ENCODE data around the gene OXTR.
"Not testable (repeated sequence)": the region's sequence is repeated elsewhere in the genome, so short reads cannot be mapped to it uniquely, and the experiment has no call there.

Gene OXTR

DNA sequence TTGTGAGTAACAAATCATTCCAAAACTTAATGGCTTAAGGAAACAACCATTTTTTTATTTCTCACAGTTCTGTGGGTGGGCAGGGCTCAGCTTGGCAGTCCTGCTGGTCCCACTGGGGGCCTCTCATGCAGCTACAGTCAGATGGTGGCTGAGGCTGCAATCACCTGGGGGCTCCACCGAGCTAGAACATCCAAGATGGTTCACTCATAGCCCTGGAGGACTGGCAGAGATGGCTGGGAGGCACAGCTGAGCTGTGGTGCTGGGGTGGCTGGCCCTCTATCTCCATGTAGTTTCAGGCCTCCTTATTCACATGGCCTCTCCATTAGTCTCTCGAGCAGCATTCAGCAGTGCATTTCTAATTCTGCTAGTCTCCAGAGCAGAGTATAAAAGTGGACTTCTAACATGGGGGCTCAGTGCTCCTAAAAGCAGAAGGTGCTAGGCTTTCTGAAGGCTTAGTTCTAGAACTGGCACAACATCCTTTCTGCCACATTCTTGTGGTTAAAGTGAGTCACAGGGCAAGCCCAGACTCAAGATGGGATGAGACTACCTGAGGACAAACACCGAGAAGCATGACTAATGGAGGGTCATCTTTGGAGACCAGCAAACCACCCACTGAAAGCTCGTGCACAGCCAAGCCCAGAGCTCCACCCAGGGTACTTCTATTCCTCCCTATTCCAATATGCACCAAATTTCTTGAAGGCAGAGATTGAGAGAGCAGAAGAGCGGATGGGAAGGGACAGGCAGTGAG is 29.5 kb downstream of the OXTR start:
- no peak for DNase-seq

DNA sequence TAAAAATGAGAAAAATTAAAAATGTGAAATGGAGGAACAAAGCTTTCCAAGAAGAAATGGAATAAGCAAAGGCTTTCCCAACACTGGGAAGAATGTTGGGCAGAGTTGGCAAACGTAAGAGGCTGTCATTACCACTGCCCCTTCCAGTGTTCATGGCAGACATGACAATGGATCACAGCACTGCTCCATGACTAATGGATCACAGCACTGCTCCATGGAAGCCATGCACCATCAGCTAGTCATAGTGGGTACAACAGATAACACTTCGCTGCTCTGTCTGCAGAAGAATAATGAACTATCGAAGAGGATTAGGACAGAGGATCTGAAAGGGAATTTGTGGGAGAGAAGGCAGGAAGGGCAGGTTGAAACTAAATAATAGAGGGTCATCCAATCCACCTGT is 30.8 kb downstream of the OXTR start:
- DNase-seq, result no peak

DNA sequence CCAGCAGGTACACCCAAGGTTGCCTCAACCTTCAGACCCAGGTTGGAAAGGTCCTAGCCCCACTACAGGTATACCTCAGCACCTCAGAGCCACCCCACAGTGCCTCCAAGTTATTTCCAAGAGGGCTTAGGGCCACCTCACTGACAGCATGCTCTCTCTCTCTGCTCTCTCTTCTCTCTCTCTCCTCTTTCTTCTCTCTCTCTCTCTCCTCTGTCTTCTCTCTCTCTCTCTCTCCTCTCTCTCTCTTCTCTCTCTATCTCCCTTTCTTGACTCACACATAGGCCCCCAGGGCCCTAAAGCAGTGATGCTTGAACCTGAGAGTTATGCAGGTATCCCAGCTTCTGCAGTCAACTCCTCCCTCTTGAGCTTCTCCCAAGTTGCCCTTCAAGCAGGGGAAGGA is 31.6 kb downstream of the OXTR start:
- no peak for DNase-seq

DNA sequence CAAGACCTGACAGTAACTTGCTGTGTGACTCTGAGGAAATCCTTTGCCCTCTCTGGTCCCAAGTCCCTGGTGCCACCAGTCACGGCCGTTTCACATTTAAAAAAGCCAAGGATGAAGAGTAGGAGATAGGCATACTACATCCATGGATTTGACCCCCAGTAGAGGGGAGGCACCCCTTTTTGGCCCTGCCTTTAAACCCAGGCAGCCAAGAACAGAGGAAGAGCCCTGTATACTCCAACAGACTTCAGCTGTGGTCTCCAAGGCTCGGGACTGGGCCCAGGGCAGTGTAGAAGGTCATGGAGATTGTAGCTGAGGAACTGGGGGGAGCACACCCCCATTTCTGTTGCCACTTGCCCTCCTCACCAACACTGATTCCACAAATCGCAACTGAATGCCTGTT is 32.1 kb downstream of the OXTR start:
- DNase-seq, result no peak

DNA sequence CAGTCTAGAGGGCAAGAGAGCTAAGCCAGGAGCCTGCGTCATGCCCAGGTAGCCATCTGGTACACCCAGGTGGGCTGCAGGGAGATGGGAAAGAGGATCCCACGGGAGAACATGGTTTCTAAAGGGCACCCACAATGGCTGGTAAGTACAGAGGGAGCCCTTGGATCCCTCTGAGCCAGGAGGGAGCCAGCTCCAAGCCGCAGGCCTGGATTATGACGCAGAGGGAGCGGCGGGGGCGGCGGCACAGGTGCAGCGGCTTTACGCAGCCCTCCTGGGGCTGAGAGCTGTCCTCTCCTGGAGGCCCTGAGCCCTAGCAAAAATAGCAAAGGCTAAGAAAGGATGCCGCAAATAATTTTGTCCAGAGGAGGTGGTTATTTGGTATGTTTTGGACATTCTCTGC is 33.0 kb downstream of the OXTR start:
- no peak for DNase-seq

DNA sequence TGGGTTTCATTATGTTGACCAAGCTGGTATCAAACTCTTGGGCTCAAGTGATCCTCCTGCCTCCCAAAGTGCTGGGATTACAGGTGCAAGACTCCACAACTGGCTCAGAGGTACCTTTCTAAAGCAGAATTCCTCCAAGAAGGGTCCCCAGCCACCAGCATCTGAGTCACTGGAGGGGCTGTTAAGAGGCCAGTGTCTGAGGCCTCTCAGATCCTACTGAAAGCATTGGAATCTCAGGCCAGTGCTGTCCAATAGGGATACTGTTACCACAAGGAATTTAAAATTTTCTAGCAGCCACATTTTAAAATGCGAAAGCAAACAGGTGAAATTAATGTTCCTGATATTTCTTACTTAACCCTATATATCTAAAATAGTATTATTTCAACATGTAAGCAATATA is 34.5 kb downstream of the OXTR start:
- DNase-seq, result no peak

DNA sequence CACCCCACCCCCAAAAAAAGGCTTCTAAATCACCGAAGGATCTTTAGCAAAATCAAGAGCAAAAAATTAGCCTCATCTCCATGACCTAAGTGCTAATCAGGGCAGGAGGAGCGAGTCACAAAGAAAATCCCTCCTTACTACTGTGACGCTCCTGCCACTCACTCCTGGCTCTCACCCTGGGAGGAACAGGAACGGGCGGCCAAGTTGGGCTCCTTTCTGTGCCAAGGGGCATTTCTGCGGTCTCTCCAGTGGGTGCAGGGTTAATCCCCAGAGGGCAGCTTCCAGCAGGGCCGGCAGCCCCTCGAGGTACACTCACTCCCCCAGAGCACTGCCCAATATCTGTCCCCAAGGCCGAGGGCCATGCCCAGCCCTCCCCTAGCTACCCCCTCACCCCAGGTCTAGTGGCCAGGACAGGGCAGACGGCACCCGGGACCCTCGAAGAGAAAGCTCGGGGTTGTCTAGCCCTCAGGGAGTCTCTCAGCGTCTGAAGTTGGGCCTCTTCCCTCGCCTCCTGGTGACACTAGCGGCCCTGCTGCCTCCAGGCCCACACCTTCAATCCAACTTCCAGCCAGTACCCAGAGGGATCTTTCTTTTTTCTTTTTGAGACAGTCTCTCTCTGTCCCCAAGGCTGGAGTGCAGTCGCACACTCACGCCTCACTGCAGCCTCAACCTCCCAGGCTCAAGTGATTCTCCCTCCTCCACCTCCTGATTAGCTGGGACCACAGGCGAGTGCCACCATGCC is 35.1 kb downstream of the OXTR start:
- no peak for DNase-seq

DNA sequence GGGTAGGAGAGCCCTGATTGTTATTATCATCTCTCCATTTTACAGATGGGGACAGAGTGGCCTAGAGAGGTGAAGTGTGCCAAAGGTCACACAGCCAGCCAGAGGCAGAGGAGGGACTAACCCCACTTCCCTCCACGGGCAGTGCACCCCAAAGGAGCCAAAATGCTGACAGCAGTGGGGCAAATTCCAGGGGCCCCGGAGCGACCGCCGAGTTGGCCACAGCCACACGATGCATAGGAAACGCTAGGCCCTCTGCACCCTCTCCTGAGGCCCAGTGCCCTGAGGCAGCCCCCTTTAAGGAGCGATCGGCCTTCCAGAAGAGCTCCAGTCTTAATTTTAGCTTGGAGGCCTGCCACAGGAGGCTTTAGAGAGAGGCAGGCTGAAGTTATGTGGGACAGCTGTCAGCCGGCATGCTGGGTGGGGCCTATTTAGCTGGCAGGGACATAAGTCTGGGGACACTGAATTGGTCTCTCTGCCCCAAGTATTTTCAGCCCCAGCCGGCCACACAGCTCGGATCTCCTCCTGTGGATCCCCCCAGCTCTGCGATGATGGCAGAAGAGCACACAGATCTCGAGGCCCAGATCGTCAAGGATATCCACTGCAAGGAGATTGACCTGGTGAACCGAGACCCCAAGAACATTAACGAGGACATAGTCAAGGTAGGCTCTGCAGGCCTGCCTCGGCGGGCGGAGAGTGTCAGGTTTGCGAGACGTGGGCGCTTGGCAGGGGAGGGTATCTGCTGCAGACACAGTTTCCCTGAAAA is 35.9 kb downstream of the OXTR start, which contains the start of gene CAV3:
TSS of gene CAV3 (plus strand) at position 471 of the 763 bp plus-strand sequence. CDS start at position 546, 75 bp downstream.
- no peak for DNase-seq

DNA sequence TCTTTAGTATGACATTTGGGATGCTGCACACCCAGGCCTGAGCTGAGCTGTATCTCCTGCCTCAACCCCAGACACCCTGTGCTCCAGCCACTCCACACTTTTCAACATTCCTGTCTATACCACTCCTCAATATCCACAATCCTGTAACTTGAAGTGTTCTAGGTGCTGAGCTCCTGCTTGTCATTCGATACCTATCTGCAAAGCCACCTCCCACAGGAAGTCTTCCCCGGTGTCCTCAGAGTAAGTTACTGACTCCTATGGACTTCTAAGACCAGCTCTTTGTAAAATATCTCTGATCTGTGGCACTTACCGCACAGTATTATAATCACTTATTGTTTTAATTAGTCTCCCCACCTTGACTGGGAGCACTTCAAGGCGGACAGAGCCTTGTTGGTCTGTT is 37.0 kb downstream of the OXTR start:
- DNase-seq, result no peak

DNA sequence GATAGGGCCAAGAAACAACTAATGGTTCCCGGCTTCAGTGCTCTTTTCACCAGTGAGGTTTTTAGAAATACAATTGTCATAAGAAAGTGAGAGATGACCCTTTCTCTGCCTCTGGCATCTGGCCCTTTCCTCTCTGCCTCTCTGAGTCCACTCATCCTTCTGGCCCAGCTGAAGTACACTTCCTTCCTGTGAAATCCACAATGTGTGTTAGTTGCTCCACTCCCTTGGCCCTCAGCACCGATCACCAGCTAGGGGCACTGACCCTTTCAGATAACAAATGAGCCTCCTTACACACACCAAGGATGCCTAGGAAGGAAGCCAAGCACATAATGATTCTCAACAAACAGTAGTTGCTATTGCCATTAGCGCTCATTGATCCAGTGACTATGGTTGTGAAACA is 38.8 kb downstream of the OXTR start:
- DNase-seq, result no peak

DNA sequence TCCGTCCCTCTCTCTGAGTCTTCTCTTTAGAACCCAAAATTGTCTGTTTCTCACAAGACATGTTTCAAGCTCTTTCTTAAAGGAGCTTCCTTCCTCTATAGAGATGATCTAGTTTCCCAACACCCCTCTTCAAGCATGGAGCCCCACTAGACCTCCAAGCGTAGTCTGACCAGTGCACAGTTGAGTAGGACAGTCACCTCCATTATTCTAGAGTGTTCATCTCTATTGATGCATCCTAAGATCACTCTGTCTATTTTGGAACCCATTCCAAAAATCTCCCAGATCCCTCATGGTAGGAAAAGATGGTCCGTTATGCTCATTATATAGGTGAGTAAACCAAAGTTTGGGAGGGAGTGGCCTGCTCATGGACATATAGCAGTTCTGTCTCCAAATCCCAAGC is 39.9 kb downstream of the OXTR start:
- DNase-seq, result no peak

DNA sequence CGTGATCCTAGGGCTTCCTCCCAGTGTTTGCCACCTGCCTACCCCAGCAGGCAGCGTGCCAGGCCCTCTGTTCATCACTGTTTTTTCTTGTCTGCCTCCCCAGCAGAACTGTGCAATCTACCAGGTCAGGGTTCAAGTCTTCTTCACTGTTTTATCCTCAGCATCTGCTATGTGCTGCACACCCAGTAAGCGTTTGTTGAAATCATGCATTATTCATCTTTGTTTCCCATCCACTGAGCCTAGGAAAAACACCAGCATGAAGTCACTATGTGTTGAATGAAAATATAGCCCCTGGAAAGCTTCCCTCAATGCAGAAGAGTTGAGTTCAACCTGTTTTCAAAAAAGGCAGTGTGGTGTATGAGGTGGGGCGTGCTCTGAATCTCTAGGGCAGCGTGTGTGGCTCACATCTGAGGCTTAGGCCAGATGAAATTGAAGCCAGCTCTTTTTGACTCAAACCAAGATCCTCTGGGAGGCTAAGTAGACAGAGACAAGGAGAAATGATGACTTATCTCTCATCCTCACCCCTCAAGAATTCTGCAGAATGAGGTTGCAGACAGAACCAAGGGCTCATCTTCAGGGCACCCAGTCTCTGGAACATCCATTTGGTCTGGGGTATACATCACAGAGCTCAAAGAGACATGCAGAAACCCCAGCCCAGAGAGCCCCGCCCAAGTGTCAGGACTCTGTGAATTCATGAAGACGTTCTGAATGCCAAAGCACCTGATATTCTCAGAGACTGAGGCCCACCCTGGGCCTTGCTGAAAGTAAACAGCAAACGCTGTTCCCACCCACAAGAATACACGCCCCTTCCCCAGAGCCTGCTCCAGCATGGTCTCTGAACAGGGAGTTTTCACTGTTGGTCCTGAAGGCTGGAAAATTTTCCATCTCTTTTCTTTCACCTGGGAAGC is 41.6 kb downstream of the OXTR start:
- DNase-seq, result no peak

DNA sequence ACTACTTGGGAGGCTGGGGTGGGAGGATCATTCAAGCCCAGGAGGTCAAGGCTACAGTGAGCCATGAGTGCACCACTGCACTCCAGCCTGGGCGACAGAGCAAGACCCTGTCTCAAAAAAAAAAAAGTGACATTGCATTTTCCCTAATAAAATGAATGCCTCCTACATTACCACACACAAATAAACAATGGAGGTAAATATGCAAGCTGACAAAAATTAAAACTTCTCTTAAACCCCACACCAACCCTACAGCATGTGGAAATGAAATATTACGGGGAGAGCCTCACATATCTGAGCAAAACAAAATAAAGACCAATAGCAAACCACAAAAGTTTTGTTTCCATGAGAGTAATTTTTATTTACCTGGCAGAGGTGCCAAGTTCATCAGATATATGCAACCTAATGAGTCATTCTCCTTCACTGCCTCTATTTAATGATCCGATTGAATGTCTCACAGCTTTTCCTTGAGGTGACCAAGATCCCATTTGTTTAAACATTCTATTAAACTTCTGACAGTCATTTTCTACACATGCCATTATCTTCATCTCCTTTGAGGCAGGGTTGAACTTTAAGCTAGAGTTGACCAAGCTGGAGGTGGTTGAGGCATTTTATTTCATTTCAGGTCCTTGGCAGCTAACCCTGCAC is 45.2 kb downstream of the OXTR start:
- no peak for DNase-seq

DNA sequence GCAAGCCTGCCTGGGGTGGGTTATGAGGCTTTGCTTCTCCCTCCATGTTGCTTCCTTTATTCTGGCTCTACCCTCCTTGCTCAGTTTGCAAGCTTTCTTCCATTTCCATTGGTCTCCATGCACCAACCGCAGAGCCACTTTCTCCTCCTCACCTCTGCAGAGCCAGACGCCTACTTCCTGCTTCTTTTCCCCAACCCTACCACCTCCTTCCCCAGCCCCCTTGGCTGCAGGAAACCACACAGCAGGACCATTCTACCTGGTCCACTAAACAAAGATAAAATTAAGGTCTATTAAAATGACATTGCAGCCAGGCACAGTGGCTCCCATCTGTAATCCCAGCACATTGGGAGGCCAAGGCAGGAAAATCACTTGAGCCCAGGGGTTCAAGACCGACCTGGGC is 45.8 kb downstream of the OXTR start:
- DNase-seq, result no peak

DNA sequence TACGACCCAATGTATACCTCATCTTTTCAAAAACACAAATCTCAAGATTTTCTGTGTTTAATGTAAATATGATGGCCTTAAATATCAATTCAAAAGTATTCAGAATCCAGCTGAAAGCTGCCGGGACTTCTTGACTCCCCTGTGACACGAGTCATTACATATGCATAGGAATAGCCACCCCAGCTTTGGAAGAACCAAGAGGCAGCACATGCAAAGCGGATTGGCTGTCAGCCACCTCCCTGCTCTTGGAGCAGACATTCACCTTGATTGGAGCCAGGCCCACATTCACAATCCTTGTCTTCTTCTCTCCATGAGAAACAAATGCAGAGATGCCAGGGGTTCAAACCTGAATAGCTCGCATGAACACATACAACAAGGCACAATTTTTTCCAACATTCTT is 46.6 kb downstream of the OXTR start:
- DNase-seq, result no peak

DNA sequence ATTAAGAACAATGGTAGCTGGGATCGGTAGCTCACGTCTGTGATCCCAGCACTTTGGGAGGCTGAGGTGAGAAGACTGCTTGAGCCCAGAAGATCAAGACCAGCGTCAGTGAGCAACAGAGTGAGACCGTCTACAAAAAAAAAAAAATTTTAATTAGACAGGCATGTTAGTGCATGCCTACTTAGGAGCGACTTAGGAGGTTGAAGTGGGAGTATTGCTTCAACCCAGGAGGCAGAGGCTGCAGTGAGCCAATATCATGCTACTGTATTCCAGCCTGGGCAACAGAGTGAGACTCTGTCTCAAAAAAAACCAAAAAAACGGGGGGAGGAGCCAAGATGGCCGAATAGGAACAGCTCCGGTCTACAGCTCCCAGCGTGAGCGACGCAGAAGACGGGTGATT is 53.7 kb downstream of the OXTR start:
- not testable (repeated sequence) for DNase-seq

DNA sequence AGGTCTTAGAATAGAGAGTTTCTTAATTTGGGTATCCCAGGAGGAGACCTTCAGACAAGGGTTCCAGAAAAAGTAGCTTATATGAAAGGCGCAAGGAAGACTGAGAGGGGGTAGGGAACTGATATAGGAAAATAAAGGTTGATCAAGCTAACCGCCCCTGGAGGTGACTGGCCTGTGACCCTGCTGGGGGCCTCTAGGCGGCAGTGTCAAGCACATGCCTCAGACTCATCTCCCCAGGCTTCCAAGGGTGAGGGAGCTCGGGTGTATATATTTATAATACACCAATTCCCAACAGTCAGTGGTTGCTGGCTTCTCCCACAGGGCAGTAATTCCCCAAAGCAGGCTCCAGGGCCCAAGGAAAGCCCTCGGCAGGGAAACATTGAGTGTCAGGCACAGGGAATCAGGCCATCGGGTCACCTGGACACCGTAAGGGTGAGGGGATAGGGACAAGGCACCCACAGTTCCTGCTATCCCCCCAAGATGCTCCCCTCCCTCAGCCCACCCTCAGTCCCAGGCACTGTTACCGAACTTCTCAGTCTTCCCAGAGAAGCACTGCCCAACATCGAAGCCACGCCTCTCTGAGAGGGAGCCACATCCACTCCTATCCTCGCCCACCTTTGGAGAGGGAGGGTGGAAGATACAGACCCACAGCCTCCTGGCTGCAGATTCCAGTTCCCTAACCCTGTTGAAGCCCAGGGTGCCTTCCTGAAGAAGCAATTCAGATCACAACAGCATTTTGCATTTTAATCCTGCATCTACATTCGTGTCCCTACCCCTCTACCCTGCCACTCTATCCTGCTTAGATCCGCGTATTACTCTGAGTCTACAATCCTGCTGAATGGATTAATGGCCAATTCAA is 55.3 kb downstream of the OXTR start:
- DNase-seq, result no peak

DNA sequence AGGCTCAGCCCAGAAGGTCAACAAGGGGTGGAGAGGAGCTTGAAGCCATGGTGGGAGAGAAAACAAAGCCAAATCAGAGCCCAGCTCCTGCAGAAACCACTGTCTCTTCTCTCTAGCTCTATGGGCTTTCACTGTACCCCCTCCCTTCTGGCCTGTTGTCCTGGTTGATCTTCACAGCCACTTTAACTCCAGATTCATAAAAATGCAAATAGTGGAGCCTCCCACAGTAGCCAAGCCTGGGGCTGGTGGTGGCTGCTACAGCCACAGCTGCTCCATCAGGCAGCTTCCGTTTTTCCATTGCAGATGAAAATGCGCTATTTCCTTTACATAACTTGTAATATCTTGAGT is 56.5 kb downstream of the OXTR start:
- DNase-seq, result no peak

DNA sequence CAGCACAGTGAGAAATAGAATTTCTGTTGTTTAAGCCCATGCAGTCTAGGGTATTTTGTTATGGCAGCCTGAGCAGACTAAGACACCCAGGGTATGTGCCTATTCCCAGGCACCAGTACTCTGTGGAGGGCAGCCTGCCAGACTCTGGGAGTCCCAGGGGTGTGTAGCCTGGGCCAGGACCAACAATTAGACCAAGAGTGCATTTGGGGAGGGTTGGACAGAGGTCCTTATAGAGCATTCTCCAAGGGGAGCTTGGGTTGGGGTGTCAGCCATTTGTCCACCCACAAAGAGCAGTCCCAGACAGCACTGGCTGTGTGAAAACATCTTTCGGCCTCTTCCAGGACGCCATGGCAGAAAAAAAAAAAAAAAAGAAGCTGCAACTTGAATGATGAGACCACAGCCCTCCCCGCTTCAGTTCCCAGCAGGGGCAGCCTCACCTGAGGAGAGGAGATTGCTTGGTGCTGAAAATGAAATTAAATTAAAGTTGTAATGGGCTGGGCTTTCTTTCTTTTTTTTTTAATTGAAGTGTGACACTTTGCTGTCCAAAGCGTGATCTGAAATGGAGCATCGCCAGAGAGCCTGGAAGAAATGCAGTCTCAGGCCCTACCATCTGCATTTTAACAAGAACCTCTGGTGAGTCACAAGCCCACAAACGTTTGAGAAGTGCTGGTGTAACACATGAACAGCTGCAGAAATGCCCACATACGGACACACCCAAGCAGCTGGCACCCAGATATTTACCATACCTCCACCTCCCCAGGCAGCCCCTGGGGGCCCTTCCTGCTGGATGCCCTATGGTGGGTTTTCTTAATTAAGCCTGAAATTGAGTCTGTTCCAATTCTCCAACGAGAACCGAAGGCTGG is 57.1 kb downstream of the OXTR start:
- DNase-seq, result no peak

DNA sequence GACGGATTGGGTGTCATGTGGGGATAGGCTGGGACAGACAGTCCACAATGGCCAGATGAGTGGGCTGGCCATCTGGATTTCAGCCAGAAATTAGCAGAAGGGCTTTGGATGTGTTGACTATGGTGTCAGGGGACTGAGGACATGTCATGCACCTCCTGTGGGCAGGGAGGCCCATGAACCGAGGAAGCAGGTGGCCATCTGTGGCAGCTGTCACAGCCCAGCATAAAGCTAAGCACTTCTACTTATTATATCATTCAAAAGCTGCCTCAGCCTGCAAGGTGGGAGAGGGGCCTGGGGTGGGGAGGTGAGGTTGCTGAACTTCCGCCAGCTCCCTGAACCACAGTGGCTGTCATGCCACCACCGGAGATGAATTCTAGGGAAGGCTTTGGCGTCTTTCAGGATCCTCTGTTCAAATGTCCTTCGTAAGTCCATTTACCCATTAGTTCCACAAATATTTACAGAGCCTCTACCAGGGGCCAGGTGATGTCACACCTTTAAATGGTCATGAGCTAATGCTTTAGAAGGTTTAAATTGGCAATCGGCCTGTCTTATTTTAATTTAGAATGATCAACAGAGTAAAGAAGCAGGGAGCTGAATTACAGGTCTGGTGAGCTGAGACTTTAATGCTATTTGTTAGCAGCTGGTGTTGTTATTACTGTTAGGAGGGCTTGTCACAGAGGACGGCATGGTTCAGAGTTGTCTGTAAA is 59.5 kb downstream of the OXTR start:
- DNase-seq, result no peak

All from inflammatory macrophage treated with lipopolysaccharide for 4 hours (primary cell).